ENCODE measurements around the gene PPP1R12A.

DNA sequence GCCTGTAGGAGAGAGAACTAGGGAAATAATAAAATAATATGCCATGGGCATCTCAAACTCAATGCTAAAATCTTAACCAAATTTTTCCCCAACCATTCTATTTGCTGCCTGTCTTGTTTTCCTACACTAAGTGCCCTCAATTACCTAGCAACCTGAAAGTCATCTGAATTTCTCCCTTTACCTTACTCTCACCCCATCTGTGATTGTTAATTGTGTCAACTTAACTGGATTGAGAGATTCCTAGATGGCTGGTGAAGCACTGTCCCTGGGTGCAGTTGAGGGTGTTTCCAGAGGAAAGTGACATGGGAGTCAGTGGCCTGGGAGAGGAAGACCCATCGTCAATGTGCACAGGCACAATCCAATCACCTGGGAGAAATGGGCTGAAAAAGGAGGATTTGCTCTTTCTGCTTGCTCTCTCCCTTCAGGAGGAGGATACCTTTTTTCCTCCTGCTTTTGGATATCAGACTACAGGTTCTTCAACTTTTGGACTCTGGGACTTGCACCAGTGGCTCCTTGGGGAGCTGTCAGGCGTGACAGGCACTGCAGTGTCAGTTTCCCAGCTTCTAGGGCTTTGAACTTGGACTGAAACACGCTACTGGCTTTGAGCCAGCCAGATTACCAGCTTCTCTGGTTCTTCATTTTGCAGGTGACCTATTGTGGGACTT is 100.1 kb downstream of the PPP1R12A start:
- TF ChIP-seq, protein P1, sequence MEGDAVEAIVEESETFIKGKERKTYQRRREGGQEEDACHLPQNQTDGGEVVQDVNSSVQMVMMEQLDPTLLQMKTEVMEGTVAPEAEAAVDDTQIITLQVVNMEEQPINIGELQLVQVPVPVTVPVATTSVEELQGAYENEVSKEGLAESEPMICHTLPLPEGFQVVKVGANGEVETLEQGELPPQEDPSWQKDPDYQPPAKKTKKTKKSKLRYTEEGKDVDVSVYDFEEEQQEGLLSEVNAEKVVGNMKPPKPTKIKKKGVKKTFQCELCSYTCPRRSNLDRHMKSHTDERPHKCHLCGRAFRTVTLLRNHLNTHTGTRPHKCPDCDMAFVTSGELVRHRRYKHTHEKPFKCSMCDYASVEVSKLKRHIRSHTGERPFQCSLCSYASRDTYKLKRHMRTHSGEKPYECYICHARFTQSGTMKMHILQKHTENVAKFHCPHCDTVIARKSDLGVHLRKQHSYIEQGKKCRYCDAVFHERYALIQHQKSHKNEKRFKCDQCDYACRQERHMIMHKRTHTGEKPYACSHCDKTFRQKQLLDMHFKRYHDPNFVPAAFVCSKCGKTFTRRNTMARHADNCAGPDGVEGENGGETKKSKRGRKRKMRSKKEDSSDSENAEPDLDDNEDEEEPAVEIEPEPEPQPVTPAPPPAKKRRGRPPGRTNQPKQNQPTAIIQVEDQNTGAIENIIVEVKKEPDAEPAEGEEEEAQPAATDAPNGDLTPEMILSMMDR (tag by site-specific recombination; IDR thresholded peaks at IDR 0.05) = no peak
- TF ChIP-seq ZNF214 (tag by site-specific recombination; IDR thresholded peaks at IDR 0.05; ENCODE audit: borderline replicate concordance) (no peak), ZNF610 (tag by site-specific recombination; IDR thresholded peaks at IDR 0.05; ENCODE audit: borderline replicate concordance) (no peak), ZNF433 (tag by site-specific recombination; IDR thresholded peaks at IDR 0.05; ENCODE audit: low read depth) (no peak), ZNF776 (tag by site-specific recombination; IDR thresholded peaks at IDR 0.05; ENCODE audit: borderline replicate concordance) (no peak), ZNF530 (tag by site-specific recombination; IDR thresholded peaks at IDR 0.05; ENCODE audit: low read depth) (no peak), ZBTB21 (tag by site-specific recombination; IDR thresholded peaks at IDR 0.05) (no peak), ZIC2 (tag by site-specific recombination; IDR thresholded peaks at IDR 0.05) (no peak), HOXA7 (CRISPR knock-in tag; IDR thresholded peaks at IDR 0.05; ENCODE audit: borderline replicate concordance) (no peak), ZNF624 (tag by site-specific recombination; IDR thresholded peaks at IDR 0.05) (no peak)
- TF ChIP-seq, protein P2, sequence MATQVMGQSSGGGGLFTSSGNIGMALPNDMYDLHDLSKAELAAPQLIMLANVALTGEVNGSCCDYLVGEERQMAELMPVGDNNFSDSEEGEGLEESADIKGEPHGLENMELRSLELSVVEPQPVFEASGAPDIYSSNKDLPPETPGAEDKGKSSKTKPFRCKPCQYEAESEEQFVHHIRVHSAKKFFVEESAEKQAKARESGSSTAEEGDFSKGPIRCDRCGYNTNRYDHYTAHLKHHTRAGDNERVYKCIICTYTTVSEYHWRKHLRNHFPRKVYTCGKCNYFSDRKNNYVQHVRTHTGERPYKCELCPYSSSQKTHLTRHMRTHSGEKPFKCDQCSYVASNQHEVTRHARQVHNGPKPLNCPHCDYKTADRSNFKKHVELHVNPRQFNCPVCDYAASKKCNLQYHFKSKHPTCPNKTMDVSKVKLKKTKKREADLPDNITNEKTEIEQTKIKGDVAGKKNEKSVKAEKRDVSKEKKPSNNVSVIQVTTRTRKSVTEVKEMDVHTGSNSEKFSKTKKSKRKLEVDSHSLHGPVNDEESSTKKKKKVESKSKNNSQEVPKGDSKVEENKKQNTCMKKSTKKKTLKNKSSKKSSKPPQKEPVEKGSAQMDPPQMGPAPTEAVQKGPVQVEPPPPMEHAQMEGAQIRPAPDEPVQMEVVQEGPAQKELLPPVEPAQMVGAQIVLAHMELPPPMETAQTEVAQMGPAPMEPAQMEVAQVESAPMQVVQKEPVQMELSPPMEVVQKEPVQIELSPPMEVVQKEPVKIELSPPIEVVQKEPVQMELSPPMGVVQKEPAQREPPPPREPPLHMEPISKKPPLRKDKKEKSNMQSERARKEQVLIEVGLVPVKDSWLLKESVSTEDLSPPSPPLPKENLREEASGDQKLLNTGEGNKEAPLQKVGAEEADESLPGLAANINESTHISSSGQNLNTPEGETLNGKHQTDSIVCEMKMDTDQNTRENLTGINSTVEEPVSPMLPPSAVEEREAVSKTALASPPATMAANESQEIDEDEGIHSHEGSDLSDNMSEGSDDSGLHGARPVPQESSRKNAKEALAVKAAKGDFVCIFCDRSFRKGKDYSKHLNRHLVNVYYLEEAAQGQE (tag by site-specific recombination; IDR thresholded peaks at IDR 0.05) = no peak
- TF ChIP-seq, protein P3, sequence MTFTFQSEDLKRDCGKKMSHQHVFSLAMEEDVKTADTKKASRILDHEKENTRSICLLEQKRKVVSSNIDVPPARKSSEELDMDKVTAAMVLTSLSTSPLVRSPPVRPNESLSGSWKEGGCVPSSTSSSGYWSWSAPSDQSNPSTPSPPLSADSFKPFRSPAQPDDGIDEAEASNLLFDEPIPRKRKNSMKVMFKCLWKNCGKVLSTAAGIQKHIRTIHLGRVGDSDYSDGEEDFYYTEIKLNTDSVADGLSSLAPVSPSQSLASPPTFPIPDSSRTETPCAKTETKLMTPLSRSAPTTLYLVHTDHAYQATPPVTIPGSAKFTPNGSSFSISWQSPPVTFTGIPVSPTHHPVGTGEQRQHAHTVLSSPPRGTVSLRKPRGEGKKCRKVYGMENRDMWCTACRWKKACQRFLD (tag by site-specific recombination; IDR thresholded peaks at IDR 0.05) = no peak
- TF ChIP-seq, protein P4, sequence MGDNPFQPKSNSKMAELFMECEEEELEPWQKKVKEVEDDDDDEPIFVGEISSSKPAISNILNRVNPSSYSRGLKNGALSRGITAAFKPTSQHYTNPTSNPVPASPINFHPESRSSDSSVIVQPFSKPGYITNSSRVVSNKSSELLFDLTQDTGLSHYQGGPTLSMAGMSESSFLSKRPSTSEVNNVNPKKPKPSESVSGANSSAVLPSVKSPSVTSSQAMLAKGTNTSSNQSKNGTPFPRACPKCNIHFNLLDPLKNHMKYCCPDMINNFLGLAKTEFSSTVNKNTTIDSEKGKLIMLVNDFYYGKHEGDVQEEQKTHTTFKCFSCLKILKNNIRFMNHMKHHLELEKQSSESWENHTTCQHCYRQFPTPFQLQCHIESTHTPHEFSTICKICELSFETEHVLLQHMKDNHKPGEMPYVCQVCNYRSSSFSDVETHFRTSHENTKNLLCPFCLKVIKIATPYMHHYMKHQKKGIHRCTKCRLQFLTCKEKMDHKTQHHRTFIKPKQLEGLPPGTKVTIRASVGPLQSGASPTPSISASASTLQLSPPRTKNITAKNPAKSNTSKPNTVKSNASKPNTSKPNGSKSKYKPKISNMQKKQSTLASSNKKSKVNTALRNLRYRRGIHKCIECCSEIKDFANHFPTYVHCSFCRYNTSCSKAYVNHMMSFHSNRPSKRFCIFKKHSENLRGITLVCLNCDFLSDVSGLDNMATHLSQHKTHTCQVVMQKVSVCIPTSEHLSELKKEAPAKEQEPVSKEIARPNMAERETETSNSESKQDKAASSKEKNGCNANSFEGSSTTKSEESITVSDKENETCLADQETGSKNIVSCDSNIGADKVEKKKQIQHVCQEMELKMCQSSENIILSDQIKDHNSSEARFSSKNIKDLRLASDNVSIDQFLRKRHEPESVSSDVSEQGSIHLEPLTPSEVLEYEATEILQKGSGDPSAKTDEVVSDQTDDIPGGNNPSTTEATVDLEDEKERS (tag by site-specific recombination; IDR thresholded peaks at IDR 0.05) = no peak
